NCI-H1048 (cell line): Measurements from ENCODE around the gene RNF144A.

Experiments used
- DNase-seq: peaks from one replicate; lab custom pipeline; 2025; lab: John Stamatoyannopoulos, UW

The RNF144A gene

DNA sequence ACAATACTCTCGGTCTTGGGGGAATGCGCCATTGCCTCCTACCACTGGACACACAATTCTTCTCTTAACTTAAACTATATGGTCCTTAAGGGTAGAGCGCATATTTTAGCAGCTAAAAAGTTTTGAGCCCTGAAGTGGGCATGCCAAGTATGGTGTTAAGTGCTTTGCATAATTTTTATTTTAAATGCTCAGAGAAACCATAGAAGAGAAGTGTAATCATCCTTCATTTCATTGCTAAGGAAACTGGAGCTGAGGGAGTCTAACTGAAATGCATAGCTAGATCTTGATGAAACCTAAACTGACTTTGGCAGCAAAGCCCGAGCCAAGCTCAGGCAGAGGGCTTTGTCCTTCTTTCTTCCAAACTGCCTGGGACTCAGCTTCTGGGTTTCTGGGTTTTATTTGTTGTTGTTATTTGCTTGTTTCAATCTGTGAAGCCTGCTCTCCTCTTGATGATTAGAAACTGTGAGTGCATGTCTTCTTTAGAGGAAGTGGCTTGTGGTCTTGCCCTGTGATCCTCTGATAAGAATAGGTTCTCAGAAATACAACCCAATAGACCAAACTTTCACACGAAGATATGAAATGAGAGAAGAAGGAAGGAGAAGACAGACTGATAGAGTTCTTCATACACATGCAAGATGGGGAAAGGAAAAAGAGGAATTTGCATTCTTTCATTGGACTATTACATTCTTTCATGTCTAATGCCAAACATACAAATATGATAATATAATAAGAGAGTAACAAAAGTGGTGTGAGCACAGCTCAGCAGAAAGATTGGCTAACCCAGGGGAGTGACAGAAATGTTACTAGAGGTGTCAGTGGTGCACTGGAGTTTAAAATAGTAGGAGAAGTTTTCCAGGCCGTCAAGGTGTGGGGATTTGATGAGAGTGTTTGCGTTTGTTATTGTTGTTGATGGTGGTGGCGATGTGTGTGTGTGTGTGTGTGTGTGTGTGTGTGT is 7.5 kb upstream of the RNF144A start:
- no peak for DNase-seq

DNA sequence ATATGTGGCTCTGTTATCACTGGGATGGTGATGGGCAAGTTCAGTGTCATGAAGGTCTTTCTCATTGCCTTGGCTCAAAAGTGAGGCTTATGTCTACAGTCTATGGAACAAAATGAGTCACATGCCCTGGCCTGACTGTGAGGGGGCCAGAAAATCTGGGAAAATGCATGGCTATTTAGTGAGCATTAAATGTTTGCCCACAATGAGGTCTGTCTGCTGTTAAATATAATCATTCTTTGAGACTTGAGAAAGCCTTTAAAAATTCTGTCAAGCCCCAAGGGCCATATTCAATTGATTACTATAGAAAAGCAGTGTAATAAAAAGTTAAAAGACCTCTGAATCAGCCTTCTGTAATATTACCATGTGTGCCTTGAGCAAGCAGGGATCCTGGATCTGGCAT is 5.5 kb upstream of the RNF144A start:
- no peak for DNase-seq

DNA sequence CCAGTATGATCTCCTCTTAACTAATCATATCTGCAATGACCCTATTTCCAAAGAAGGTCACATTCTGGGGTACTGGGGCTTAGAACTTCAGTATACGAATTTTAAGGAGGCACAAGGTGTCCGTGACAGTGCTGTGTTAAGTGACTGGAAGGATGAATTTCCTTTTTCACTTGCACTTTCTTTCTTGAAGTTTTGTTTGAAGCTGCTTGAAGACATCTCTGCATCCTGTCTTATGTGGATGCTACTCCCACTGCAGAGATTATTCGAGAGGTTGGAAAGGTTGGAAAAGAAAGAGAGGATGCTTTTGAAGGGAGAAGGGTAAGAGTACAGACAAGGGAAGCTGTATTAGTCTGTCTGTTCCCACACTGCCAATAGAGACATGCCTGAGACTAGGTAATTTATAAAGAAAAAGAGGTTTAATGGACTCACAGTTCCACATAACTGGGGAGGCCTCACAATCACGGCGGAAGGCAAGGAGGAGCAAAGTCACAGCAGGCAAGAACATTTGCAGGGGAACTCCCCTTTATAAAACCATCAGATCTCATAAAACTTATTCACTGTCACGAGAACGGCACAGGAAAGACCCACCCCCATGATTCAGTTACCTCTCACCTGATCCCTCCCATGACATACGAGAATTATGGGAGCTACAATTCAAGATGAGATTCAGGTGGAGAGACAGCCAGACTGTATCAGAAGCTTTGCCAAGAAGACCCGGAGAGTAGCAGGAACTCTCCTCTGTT is 3.6 kb upstream of the RNF144A start:
- DNase-seq = no peak

DNA sequence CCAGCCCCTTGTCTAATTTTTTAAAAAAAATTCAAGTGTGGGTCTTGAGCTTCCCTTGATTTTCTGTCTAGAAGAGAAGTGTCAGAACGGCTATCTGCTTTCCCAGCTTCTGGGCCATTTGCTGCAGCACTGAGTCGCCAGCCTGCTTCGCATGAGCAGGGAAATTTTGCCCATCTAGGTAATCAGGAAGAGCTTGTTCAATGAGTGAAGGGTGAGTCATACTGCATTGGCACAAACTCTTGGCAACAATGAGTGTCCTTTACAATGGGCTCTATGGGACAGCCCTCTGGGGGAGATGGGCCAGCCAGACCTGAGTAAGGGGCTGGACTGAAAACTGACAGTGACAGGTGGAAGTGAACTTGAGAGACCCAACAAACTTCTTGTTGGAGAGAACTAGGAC is 2.4 kb upstream of the RNF144A start:
- no peak for DNase-seq

DNA sequence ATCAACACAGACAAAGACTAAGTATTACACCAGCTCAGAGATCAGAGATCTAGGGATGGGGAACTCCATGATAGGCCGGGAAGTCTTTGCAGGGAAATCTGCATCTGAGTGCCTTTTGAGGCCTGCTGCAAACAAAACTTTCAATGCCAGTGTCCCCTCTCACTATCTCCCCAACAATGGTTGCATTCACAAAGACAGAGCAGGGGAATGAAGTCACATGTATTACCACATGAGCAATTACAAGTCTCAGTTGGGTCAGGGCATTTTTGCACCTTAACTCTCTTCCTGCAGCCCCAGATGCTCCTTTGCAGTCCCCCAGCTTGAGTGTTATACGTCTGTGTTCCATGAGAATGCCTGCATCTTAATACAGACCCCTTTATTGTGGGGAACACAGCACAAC is 1.8 kb upstream of the RNF144A start:
- no peak for DNase-seq

DNA sequence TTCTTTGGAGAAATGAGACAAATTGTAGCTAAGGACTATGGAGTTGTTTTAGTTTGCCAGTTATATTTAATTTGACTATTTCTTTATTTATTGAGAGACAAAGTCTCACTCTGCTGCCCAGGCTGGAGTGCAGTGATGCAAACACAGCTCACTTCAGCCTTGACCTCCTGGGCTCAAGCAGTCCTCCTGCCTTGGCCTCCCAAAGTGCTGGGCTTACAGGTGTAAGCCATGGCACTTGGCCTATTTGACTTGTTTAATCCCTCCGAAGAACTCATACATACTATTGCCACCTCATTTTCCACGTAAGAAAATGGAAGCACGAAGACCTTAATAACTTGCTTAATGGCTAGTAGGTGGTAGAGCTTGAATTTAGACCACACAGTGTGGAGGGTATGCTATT is 988 bp upstream of the RNF144A start:
- DNase-seq = no peak

DNA sequence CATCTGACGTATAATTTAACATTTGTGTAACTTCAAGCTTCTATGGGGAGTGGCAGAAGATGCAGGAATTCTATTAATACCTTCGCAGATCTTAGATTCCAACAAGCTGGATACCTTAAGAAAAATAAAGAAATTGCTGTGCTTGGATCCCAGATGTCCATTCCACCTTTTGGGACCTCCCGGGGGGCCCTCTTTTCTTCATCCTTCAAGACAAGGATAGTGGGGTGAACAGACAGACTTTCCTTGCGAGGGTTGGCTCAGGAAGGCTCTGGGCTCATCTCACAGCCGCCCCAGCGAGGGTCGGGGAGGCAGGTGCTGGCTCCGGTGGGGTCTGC is 509 bp upstream of the RNF144A start:
- no peak for DNase-seq

DNA sequence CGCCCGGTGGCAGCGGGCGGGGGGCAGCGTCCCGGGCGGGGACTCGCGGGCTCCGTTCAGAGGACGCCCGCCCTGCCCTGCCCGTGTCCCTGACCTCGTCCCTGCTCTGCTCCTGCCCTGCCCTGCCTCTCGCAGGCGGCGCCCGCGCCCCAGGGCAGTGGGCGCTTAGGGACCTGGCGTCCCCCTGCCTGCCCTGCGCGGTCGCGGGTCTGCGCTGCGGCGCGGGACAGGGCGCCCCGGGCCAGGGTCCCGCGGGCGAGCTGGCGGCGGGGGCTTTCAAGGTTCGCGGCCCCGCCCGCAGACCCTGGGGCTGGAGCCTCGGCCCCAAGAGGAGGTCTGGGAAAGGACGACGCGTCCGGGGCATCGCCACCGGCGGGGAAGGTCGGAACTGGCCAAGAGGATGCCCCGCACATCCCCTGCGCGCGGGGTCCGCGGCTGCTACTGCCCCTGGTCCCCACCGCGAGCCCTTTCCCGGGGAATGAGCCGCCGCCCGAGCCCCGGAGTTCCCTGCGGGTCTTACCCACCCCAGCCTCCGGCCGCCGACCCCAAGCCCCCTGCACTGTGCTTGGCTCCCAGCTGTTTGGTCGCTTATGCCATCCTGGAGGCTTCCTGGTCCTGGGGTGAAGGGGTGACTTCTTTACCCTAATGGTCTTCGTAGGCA is 679 bp downstream of the RNF144A start:
- DNase-seq = no peak

DNA sequence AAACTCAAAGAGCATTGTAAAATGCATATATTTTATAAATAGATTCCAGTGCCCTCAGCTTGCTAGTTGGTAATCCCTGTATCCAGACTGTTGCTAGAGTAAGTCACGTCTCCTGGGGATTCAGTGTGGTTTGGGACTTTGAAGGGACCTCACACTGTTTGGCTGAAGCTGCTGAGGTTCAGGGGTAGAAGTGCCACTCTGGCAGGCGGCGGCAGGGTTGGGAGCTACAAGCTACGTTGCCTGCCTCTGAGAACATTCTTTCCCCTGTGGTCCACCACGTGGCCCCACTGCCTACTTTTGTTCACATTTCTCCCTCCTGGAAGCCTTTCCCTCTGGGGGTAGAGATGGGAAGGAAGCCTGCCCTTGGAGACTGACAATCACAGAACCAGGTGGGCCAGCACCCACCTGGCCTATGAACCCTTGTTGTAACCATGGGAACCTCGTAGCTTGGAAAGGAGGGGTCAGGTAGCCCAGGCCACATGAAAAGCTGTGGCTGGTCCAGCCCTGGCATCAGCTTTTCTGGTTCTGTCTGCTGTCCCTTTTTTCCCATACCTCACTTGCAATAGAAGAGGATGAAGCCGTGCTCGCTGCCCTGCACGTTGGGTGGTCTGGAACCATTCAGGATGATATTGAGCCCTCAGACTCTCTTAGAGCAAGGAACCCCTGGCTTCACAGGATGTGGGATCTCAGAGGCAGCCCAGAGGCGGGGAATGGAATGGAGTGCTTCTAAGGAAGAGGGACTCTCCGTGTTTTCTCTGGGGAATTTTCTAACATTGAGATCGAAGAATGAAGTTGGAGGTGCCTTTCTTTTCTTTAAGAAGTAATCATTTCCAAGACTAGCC is 2.9 kb downstream of the RNF144A start:
- DNase-seq = no peak

DNA sequence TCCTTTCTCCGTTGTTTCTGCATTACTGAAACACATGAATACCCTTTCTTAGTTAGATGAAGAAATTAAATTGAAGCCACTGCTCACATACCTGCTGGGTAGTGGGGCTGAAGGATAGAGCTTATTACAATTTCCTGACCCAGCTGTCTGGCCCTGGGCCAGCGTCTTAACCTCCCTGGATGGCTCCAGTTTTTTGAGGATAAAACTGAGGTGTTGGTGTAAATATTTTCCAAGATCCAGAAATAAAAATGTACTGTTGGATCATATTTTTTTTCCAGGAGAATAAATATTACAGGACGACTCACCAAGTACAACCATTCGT is 3.5 kb downstream of the RNF144A start:
- DNase-seq = no peak

DNA sequence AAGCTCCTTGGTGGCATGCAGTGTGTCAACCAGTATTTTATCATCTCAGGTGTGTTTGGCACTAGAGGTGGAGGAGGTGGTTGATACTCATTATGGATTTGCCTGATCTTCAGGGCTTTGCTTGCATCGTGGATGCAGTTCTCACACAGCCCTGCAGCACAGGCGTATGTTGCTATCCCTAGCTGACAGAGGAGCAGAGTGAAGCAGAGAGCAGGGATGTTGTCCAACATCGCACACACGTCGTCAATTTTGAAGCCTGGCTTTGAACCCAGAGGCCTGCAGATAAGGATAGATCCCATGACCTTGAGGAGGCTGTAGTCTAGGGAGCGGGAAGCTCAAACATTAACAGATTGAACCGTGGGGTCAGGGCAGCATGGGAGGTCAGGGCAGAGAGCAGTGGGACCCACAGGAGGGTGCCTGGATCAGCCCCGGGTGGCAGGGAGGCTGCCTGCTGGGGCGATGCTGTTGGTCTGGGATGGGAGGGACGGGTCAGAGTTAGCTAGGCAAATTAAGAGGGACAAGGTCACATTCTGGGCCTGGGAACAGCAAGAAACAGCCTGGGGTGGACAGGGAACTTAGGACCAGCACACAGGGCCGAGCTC is 4.2 kb downstream of the RNF144A start:
- no peak for DNase-seq

DNA sequence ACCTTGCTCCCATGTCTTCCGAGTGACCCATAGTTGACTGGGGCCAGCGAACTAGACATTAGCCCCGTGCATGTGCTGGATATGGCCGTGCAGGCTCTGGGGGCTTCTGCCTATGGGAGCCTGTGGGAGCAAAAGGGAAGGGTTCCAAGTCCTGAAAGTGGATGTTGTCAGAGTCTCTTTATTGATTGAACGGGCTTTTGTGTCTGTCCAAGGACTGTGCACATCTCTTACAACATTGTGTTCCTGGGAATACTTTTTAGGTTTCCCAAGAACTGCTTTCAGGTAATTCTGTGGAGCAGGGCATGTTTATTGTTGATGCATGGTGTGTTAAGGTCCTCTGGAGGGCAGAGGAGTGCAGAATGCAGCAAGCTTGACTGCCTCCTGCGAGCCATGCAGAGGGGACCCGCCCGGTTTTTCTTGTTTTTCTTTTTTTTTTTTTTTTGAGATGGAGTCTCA is 5.0 kb downstream of the RNF144A start:
- DNase-seq = no peak

DNA sequence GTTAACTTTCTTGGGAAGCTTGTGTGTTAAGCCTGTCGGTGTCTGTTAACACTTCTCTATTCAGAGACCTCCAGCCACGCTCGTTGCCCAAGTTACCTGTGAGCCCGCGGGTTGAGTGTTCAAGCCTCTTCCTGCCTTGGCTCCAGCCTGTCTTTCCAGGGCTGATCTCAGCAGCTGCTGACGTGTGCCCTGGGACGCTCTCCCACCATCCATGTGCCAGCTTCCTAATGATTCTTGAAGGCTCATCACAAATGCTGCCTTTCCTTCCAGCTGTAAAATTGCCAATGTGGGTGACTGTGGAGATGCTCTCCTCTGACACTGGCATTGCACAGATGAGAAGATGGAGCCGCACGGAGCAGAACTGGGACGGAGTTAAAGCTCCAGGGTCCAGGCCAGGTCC is 6.1 kb downstream of the RNF144A start:
- DNase-seq = no peak

DNA sequence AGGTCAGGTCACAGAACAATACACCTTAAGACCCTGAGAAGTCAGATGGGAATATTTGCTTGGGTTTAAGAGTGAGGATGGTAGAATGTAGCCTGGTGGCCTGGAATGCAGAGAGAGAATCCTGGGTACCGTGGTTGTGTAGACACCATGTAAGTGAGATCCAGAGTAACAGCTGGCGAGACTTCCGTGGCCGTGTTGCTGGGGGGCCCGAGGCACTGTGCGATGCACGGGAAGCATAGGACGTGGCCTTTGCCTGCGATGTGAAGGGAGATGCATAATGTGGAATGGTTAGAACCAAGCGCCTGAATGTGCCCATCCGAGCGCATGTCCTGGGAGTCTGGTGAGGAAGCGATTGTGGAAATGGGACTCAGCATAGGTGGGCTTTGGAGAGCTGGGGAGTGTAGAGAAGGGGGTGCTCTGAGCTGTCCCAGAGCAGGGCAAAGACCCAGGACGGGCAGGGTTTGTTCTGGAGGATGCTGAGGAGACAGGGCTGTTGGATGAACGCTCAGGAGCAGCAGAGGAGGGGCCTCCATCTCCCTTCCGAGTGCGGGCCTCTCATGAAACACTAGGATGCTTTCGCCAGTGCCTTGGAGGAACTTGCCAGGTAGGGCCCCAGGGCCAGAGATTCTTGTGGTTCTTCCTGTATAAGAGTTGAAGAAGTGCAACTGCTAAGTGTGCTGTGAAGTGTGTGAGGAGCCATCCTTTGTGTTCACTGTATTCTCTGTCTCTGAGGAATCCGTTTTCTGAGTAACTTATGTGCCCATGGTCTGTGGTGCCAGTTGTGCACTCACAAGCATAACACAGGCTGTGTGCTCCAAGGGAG is 7.1 kb downstream of the RNF144A start:
- DNase-seq = no peak

DNA sequence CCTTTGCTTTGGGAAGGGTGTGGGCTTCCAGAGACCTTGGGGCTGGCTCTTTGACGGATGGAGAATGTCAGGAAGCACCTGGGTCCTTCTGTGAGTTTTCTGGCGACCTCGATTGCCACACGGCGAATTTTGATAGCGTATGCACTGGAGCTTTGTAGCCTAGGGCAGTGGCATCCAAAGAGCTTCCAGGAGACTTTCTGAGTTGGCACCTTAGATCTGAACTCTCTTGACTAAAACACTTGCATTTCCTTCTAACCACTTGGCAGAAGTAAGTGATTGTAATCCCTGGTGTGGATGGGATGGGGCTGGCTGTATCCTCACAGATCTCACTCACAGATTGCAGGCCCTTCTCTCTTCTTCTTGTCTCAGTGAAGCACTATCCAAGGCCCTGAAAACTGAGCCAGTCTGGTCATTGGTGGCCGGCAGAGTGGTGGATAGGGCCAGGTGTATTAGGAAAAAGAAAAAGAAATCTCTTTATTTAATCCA is 7.8 kb downstream of the RNF144A start:
- no peak for DNase-seq

DNA sequence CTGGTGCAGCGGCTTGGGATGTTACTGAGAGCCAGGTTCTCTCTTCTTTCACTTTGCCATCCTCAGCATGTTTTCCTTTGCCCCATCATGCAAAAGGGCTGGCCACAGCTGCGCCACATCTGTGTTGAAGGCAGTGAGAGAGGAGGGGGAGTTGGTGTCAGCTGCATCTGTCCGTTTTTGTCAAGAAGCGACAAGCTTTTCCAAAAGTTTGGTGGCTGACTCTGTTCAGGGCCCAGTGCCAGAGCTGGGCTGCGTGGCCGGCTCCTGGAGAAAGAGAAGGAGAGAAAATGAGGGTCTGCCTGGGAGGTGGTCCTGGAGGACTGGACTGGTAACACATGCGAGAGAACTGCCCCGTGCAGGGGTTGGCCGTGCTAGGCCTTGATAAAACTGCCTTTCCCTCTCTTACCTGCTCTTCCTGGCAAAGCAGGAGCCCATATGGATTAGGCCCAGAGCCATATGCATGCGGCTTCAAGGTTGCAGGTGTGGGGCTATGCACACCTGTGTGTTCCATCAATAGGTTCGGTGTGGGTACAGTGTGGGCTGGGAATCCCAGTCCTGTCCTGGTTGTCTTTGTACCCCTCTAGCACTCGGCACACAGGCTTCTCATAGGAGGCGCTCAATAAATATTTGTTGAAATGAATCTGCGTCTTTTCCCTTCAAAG is 9.0 kb downstream of the RNF144A start:
- no peak for DNase-seq

DNA sequence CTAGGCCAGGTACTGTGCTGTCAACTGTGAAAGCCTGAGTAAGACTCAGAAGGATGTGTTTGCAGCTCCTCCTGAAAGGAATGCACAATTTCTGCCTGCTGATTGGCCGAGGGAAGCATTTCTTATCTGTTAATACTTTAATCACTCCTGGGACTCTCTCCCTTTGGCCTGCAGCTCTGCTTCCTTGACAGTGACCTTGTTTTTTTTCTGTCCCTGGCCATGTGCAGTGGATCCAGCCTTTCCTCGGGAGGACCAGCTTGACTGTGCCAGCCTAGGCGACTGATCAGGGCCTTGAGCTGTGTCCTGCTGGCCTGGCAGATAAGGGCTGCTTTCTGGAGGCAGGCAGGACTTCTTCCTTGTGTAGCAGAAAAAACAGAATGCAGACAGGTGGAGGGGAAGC is 10.0 kb downstream of the RNF144A start:
- no peak for DNase-seq

DNA sequence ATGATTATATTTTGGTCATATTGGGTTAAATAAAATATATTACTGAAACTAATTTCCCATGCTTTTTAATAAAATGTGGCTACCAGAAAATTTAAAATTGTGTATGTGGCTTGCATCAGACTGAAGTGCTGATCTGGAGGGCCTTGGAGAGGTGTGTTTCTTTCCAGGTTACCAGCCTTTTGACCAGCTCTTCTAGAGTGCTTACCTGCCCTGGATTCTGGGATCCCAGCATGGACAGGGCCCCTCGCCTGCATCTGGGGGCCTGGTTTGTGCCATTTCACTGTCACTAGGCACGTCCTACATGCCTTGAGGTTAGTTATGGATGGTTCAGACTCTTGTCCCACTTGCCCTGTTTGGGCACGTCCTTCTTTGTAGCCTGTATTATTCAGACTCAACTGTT is 10.5 kb downstream of the RNF144A start:
- DNase-seq = no peak

DNA sequence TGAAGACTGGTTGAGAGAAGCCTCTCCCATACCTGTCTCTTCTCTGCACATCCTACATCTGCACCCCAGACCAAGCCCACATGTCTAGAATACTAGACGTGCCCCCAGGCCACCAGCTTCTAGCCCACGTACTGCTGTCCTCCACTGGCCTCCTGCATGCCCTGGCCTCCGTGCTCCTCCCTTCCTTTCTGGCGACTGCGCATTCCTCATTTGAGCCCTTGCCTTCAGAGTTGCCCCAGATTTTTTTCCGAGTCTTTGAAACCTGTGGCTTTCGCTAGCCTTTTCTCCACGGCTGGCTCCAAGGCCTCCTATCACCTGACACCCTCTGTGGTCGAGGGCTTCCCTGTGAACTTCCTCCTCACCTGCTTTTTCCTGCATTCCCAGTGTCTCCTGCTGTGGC is 11.2 kb downstream of the RNF144A start:
- no peak for DNase-seq

DNA sequence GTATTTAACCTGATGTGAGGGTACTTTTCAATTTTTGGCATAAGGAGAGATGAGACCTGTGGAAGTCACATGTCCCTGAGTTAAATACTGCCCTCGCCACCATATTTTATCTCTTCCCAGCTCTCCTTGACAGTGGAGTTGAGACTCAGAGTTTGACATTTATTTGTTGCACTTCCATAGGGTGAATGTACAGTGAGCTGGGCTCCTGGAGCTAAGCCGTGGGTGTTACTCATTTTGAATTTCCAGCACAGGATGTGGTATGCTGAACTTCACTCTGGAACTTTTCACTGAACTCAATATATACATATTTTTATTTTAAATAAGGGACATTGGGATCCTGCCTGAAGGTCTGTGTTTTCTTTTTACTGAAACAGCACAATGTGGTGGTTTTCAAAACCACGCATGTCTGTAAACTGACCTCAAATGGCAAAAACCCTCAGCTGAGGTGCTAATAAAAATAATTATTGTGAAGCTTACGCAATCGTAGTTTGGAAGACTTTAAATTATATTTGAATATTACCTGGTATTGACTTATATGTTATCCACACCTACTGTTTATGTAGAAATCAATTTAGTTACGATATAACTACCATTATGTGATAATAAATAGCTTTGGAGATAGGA is 12.1 kb downstream of the RNF144A start:
- no peak for DNase-seq
